Vagina (tissue), 2 donors: ENCODE data around the gene COQ5.

Experiments used
- POLR2A ChIP-seq, 2 donors: fragments of 450-650 bp; IDR thresholded peaks; one replicate each; pipeline ENCODE4 v1.6.1; 2017; ENCODE audit warnings: antibody characterized with exemption in 2 of 2, mild to moderate bottlenecking in 2 of 2, moderate library complexity in 2 of 2
- POLR2AphosphoS5 ChIP-seq, 2 donors: sonication (generic); formaldehyde crosslinking; IDR thresholded peaks; one replicate each; pipeline ENCODE4 v1.9.0; 2017; ENCODE audit warnings: antibody characterized with exemption in 2 of 2, mild to moderate bottlenecking in 2 of 2, low read depth in 1 of 2; ENCODE audit not compliant: insufficient read depth in 1 of 2
- TF ChIP-seq, protein P1 (sequence below), 3 experiments: fragments of 450-650 bp in 2 of 3; fragments of 200-600 bp in 1 of 3; sonication (generic) in 1 of 3; IDR thresholded peaks; one replicate each; pipeline ENCODE4 v1.5.1; 2017 to 2019; ENCODE audit warnings: antibody characterized with exemption in 3 of 3, mild to moderate bottlenecking in 2 of 3, moderate library complexity in 2 of 3

DNA sequence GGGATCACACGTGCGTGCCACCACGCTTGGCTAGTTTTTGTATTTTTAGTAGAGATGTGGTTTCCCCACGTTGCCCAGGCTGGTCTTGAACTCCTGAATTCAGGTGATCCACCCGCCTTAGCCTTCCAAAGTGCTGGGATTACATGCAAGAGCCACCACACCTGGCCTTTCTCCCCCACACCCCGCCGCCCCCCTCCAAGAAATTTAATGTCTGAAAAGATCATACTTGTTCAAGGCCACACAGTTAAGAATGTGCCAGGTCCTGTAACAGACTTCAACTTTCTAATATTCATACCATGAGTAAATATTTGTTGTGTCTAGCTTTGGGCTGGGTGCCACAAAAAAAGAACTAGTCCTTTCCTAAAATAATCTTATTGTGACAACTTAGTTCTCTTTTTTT lies 73.7 kb downstream of the COQ5 start:
- TF ChIP-seq, protein P1, sequence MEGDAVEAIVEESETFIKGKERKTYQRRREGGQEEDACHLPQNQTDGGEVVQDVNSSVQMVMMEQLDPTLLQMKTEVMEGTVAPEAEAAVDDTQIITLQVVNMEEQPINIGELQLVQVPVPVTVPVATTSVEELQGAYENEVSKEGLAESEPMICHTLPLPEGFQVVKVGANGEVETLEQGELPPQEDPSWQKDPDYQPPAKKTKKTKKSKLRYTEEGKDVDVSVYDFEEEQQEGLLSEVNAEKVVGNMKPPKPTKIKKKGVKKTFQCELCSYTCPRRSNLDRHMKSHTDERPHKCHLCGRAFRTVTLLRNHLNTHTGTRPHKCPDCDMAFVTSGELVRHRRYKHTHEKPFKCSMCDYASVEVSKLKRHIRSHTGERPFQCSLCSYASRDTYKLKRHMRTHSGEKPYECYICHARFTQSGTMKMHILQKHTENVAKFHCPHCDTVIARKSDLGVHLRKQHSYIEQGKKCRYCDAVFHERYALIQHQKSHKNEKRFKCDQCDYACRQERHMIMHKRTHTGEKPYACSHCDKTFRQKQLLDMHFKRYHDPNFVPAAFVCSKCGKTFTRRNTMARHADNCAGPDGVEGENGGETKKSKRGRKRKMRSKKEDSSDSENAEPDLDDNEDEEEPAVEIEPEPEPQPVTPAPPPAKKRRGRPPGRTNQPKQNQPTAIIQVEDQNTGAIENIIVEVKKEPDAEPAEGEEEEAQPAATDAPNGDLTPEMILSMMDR (IDR thresholded peaks at IDR 0.05), result no peak
- TF ChIP-seq POLR2A (IDR thresholded peaks at IDR 0.05), result no peak
- no peak for TF ChIP-seq POLR2AphosphoS5 (IDR thresholded peaks at IDR 0.05; ENCODE audit: insufficient read depth in 1 of 2, low read depth in 1 of 2)
